Measurements from ENCODE around the gene UGT3A1.

DNA sequence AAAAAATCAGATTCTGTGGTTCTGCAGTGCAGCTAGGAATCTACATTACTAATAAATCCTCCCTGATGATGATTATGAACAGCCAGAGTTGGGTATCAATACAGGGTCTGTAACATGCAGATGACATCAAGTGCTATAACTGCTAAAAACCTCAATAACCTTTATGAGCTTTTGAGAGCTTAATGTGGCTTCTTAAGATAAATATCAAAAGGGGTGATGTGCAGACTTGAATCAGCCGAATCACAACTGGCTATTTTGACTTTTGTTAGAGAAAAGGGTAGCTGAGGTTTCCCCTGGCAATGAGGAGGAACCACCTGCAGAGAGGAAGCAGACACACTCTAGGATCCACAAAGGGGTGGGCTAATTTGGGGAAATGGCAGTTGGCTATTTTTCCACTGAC lies 83.0 kb downstream of the UGT3A1 start:
- TF ChIP-seq KLF13 (CRISPR knock-in tag; IDR thresholded peaks at IDR 0.05) (no peak), MEIS2 (CRISPR knock-in tag; IDR thresholded peaks at IDR 0.05) (no peak), CTCF (CRISPR knock-in tag; IDR thresholded peaks at IDR 0.05) (no peak), ZNF878 (CRISPR knock-in tag; IDR thresholded peaks at IDR 0.05) (no peak), POLR2AphosphoS5 (IDR thresholded peaks at IDR 0.05; ENCODE audit: low read depth, low read length) (no peak), USF2 (IDR thresholded peaks at IDR 0.05; ENCODE audit: low read depth, low read length) (no peak), USF2 (CRISPR knock-in tag; IDR thresholded peaks at IDR 0.05; ENCODE audit: borderline replicate concordance) (no peak)
